Naive thymus-derived CD4-positive, alpha-beta T cell (primary cell): ENCODE data around the gene KDM7A. TPM values are rescaled to one million over a fixed set of nuclear protein-coding genes. Genes with fewer than 3 reads are reported as not detected.
A peak's percentile ranks its signal among the peaks of the same experiment; 100 is the strongest.

Source experiments
- ATAC-seq: fragments of 150-1000 bp; cut with Tn5 transposase; 2 replicates; pipeline ENCODE4 v1.10.0; 2021; ENCODE audit warnings: mild to moderate bottlenecking, moderate library complexity
- CTCF ChIA-PET: fragments of 350-600 bp; sonication (Branson Sonifier 250); formaldehyde crosslinking; loops from one replicate; lab custom pipeline; 2021; ENCODE audit warnings: antibody characterized with exemption; lab: Charles Lee
- POLR2A ChIA-PET: fragments of 350-600 bp; sonication (Branson Sonifier 250); formaldehyde crosslinking; loops from one replicate; lab custom pipeline; 2021; ENCODE audit warnings: antibody characterized with exemption, inconsistent platforms; lab: Charles Lee
- DNase-seq, 9 donors: peaks; one replicate each; pipeline versions ENCODE4 v3.0.0 to v3.0.0-alpha.2; 2020 to 2022; ENCODE audit warnings: mixed read lengths in 1 of 9
- H3K27ac ChIP-seq: one replicate; pipeline ENCODE4 v1.7.0; 2013; ENCODE audit warnings: mild to moderate bottlenecking, low read depth, low read length, moderate library complexity
- H3K27me3 ChIP-seq, 2 donors: one replicate each; pipeline ENCODE4 v1.7.0; 2013; ENCODE audit warnings: low read length in 2 of 2, mild to moderate bottlenecking in 2 of 2, moderate library complexity in 2 of 2; ENCODE audit not compliant: control insufficient read depth in 2 of 2, insufficient read depth in 2 of 2
- H3K36me3 ChIP-seq, 3 experiments: 1 replicate in 2 of 3; 2 replicates in 1 of 3; pipeline ENCODE4 v1.7.0; 2013; ENCODE audit warnings: low read length in 3 of 3, mild to moderate bottlenecking in 3 of 3, moderate library complexity in 1 of 3; ENCODE audit not compliant: insufficient read depth in 3 of 3, control insufficient read depth in 2 of 3
- H3K4me1 ChIP-seq, 2 donors: one replicate each; pipeline ENCODE4 v1.7.0; 2013; ENCODE audit warnings: low read length in 2 of 2, mild to moderate bottlenecking in 2 of 2, moderate library complexity in 1 of 2; ENCODE audit not compliant: control insufficient read depth in 2 of 2, insufficient read depth in 2 of 2
- H3K4me3 ChIP-seq: 2 replicates; pipeline ENCODE4 v1.7.0; 2013; ENCODE audit warnings: mild to moderate bottlenecking, low read length
- H3K9me3 ChIP-seq, 3 experiments: 1 replicate in 2 of 3; 2 replicates in 1 of 3; pipeline ENCODE4 v1.7.0; 2013; ENCODE audit warnings: low read length in 3 of 3; ENCODE audit not compliant: control insufficient read depth in 2 of 3
- H3K27ac Mint-ChIP-seq, 9 donors: one replicate each; pipeline ENCODE4 v1.8.0; 2020 to 2022; ENCODE audit warnings: mixed read lengths in 9 of 9, mild to moderate bottlenecking in 8 of 9, moderate library complexity in 5 of 9, inconsistent platforms in 2 of 9
- H3K27me3 Mint-ChIP-seq, 5 donors: one replicate each; pipeline ENCODE4 v1.8.0; 2021 to 2022; ENCODE audit warnings: mixed read lengths in 5 of 5, mild to moderate bottlenecking in 1 of 5
- H3K36me3 Mint-ChIP-seq, 5 donors: one replicate each; pipeline ENCODE4 v1.8.0; 2020 to 2022; ENCODE audit warnings: mixed read lengths in 5 of 5, mild to moderate bottlenecking in 3 of 5, inconsistent platforms in 1 of 5
- H3K4me1 Mint-ChIP-seq, 7 donors: one replicate each; pipeline ENCODE4 v1.8.0; 2020 to 2022; ENCODE audit warnings: mixed read lengths in 7 of 7, mild to moderate bottlenecking in 3 of 7, inconsistent platforms in 1 of 7
- H3K4me3 Mint-ChIP-seq, 10 donors: one replicate each; pipeline ENCODE4 v1.8.0; 2020 to 2022; ENCODE audit warnings: mild to moderate bottlenecking in 10 of 10, mixed read lengths in 10 of 10, moderate library complexity in 6 of 10, inconsistent platforms in 2 of 10
- H3K9me3 Mint-ChIP-seq, 11 donors: one replicate each; pipeline ENCODE4 v1.8.0; 2020 to 2022; ENCODE audit warnings: mixed read lengths in 11 of 11, mild to moderate bottlenecking in 4 of 11, inconsistent platforms in 1 of 11, moderate library complexity in 1 of 11
- intact Hi-C, 2 donors: fragments of 100-400 bp; cut with micrococcal nuclease; formaldehyde crosslinking; loops; one replicate each; pipeline ENCODE4 v1.15.1; 2023
- polyA plus RNA-seq, 2 donors: library from polyadenylated mRNA; unstranded; fragments of 300-500 nt; fragmentation: Illumina TruSeq; gene quantifications; one replicate each; pipeline ENCODE4 v1.2.3, GENCODE V29; 2021
- total RNA-seq, 6 experiments: library from RNA in 5 of 6; stranded (reverse) in 5 of 6; gene quantifications; 1 replicate in 5 of 6; 2 replicates in 1 of 6; pipeline ENCODE4 v1.2.3 and lab custom pipeline; 2021 to 2026

The KDM7A gene
- total and polyA plus RNA-seq, 7 experiments from 2014 or later: 5.4 to 62.5 (median 40.5) TPM

DNA sequence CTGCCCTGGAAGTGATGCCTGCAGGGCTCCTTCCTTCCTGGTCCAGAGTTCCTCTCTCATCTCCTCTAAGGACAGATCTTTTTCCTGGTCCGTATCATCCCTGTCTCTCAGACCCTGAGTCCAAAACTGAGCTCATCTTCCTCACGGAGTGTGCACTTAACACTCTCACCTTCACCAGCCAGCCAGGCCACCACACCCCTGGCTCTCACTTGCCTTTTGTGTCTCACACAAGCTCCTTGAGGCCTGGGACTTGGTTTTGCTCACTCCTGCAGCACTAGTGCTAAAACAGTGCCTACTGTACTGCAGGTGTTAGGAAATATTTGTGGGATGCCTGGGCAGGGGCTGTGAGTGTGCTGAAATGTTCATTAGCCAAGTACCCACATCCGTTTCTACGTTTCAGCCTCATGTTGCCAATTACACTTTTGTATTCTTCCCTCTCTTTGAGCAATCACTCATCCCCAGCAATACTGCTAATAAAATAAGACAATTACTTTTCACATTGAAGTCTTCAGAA lies 92.6 kb downstream of the KDM7A start:
- ChIA-PET POLR2A (interaction anchor here (0.6 kb wide), 2 partner anchors 56 to 525 kb away, joined by 3 read pairs; no protein-coding TSS in a partner anchor), CTCF (no interaction called here)
- no peaks in the 10 kb centered on the region for H3K9me3 ChIP-seq
- H3K4me3 ChIP-seq: no peak overlapping the region
- H3K4me3 Mint-ChIP-seq: peak overlapping the region in 2 of 10 donors; percentile 23 to 34
- peak overlapping the region in 8 of 9 donors; percentile 3 to 95 (median 72) for H3K27ac Mint-ChIP-seq
- DNase-seq (no peak), ATAC-seq (peak; percentile 51)
- peaks cover 0 to 16% of the 10 kb centered on the region in 2 donors for H3K4me1 ChIP-seq
- H3K36me3 Mint-ChIP-seq: peaks cover 0 to 4% (median 3%) of the 10 kb centered on the region in 5 donors
- no peaks in the 10 kb centered on the region for H3K27me3 ChIP-seq
- H3K9me3 Mint-ChIP-seq: peaks cover 0 to 2% (median 0%) of the 10 kb centered on the region in 11 donors
- H3K27ac ChIP-seq: no peak overlapping the region
- H3K36me3 ChIP-seq: peaks cover 0 to 3% (median 0%) of the 10 kb centered on the region in 3 experiments
- intact Hi-C loops: loop anchor here in 1 of 2 donors (2.0 kb wide), 1 partner anchor 21 kb away; the partner anchor contains the start of gene PARP12
- peaks cover 23 to 54% (median 31%) of the 10 kb centered on the region in 7 donors for H3K4me1 Mint-ChIP-seq
- no peaks in the 10 kb centered on the region for H3K27me3 Mint-ChIP-seq

DNA sequence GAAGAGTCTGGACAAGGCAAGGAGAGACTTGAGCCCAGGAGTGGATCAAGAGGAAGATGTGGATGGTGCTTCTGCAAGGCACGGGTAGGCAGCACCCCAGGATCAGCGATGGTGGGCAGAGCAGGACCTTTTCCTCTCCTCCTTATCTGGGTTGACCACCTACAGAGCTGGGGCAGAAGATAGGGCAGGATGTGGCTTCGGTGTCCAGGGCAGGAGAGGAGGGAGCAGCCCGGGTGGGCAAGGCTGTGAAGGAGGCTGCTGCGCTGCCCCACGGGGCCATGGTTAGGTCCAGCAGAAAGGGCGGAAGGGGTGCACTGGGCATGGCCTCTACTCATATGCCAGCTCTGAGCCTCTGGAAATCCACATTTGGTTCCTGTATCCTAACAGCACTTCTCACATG lies 94.0 kb downstream of the KDM7A start:
- H3K27me3 Mint-ChIP-seq: no peaks in the 10 kb centered on the region
- intact Hi-C loops: loop anchor here in 1 of 2 donors (2.0 kb wide), 1 partner anchor 20 kb away; the partner anchor contains the start of gene PARP12
- H3K27ac Mint-ChIP-seq: peak overlapping the region in 8 of 9 donors; percentile 25 to 85 (median 66)
- ChIA-PET CTCF (no interaction called here), POLR2A (interaction anchor here (0.6 to 1.0 kb wide), 2 partner anchors 8 to 20 kb away, joined by 3 to 6 read pairs; partner anchors contain the start of gene PARP12)
- H3K36me3 ChIP-seq: no peaks in the 10 kb centered on the region
- no peak overlapping the region for H3K4me3 Mint-ChIP-seq
- H3K4me3 ChIP-seq: no peak overlapping the region
- ATAC-seq: peak; percentile 40
- no peaks in the 10 kb centered on the region for H3K9me3 ChIP-seq
- no peak overlapping the region for H3K27ac ChIP-seq
- H3K4me1 ChIP-seq: peaks cover 0 to 16% of the 10 kb centered on the region in 2 donors
- H3K27me3 ChIP-seq: no peaks in the 10 kb centered on the region
- DNase-seq: no peak
- peaks cover 0 to 2% (median 0%) of the 10 kb centered on the region in 5 donors for H3K36me3 Mint-ChIP-seq
- H3K4me1 Mint-ChIP-seq: peaks cover 22 to 48% (median 32%) of the 10 kb centered on the region in 7 donors
- peaks cover 0 to 2% (median 0%) of the 10 kb centered on the region in 11 donors for H3K9me3 Mint-ChIP-seq

DNA sequence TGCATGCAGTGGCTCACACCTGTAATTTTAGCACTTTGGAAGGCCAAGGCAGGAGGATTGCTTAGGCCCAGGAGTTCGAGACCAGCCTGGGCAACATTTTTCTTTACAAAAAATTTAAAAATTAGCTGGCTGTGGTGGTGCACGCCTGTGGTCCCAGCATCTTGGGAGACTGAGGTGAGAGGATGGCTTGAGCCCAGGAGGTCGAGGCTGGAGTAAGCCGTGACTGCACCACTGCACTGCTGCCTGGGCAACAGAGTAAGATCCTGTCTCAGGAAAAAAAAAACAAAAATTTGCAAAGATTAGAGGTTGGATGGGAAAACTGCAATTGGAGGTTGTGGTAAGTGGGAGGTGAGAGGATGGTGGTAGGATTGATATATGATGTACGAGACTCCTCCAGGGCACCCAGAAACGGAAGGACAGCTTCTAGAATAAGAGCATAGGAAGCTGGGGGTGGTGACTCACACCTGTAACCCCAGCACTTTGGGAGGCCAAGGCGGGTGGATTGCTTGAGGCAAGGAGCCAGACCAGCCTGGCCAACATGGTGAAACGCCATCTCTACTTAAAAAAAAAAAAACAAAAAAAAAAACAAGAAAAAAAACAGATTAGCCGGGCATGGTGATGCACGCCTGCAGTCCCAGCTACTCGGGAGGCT lies 94.9 kb downstream of the KDM7A start:
- intact Hi-C loops: loop anchor here in 1 of 2 donors (2.0 kb wide), 1 partner anchor 19 kb away; the partner anchor contains the start of gene PARP12
- ATAC-seq: no peak
- H3K9me3 Mint-ChIP-seq: peaks cover 0 to 2% (median 0%) of the 10 kb centered on the region in 11 donors
- peaks cover 0 to 16% of the 10 kb centered on the region in 2 donors for H3K4me1 ChIP-seq
- H3K4me1 Mint-ChIP-seq: peaks cover 20 to 41% (median 32%) of the 10 kb centered on the region in 7 donors
- no peaks in the 10 kb centered on the region for H3K9me3 ChIP-seq
- H3K27ac ChIP-seq: no peak overlapping the region
- H3K27ac Mint-ChIP-seq: peak overlapping the region in 7 of 9 donors; percentile 25 to 83 (median 69)
- no peaks in the 10 kb centered on the region for H3K27me3 ChIP-seq
- H3K4me3 Mint-ChIP-seq: no peak overlapping the region
- H3K27me3 Mint-ChIP-seq: no peaks in the 10 kb centered on the region
- no peak for DNase-seq
- no peak overlapping the region for H3K4me3 ChIP-seq
- CTCF ChIA-PET: no interaction called here
- H3K36me3 Mint-ChIP-seq: no peaks in the 10 kb centered on the region
- no peaks in the 10 kb centered on the region for H3K36me3 ChIP-seq
- POLR2A ChIA-PET: interaction anchor here (0.7 kb wide), 1 partner anchor 148 kb away, joined by 3 read pairs; no protein-coding TSS in a partner anchor

DNA sequence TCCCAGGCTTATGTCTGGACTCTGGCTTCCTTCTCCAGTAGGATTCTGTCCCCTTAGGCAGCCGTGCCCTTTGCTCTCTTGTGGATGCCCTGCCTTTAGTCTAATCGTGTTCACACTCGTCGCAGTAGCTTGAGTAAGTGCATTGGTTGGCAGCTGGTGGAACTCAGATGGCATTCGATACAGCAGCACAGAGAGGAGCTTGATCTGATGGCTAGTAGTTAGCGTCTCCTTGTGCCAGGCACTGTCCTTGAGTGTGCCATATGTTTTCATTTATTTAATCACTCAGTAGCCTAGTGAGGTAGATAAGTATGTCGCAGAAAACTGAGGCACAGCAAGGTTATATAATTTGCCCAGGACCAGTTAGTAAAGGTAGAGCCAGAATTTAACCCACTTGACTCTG lies 95.9 kb downstream of the KDM7A start:
- DNase-seq: no peak
- Histone ChIP-seq H3K27me3 (no peaks in the 10 kb centered on the region), H3K4me3 (no peak overlapping the region), H3K27ac (no peak overlapping the region), H3K36me3 (no peaks in the 10 kb centered on the region), H3K4me1 (peaks cover 0 to 16% of the 10 kb centered on the region in 2 donors), H3K9me3 (no peaks in the 10 kb centered on the region)
- Mint-ChIP-seq H3K4me1 (peaks cover 16 to 34% (median 29%) of the 10 kb centered on the region in 7 donors), H3K36me3 (no peaks in the 10 kb centered on the region), H3K4me3 (no peak overlapping the region), H3K27ac (peak overlapping the region in 3 of 9 donors; percentile 5 to 86 (median 25)), H3K27me3 (no peaks in the 10 kb centered on the region), H3K9me3 (peaks cover 0 to 2% (median 0%) of the 10 kb centered on the region in 11 donors)
- no peak for ATAC-seq
- intact Hi-C loops: no loop called here
- CTCF ChIA-PET: no interaction called here
- POLR2A ChIA-PET: no interaction called here

DNA sequence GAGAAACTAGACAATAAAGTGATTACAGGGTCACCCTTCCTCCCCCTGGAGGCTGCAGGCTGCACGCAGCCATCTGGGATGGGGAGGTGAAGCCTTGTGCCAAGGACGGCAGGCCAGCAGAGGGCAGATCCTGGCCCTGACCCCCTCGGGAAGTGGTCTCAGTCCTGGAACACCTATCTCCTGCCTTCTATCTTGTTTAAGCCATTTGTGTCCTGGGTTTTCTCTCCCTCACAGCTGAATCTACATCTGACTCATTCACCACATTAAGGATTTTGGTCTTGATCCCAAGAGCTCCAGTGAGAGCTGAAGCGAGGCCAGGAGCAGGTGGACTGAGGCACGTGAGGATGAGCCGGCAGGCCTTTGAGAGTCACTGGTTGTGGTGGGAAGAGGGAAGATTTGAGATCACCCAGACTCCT lies 97.7 kb downstream of the KDM7A start:
- H3K27me3 Mint-ChIP-seq: peaks cover 0 to 2% (median 0%) of the 10 kb centered on the region in 5 donors
- no peak overlapping the region for H3K27ac ChIP-seq
- CTCF ChIA-PET: interaction anchor here (1.5 kb wide), 1 partner anchor 9 kb away, joined by 4 read pairs; no protein-coding TSS in a partner anchor
- peaks cover 7 to 19% (median 13%) of the 10 kb centered on the region in 7 donors for H3K4me1 Mint-ChIP-seq
- POLR2A ChIA-PET: interaction anchor here (0.8 kb wide), 1 partner anchor 12 kb away, joined by 3 read pairs; no protein-coding TSS in a partner anchor
- no peak for DNase-seq
- H3K36me3 ChIP-seq: no peaks in the 10 kb centered on the region
- no peak overlapping the region for H3K4me3 Mint-ChIP-seq
- H3K9me3 Mint-ChIP-seq: peaks cover 0 to 2% (median 0%) of the 10 kb centered on the region in 11 donors
- no peaks in the 10 kb centered on the region for H3K27me3 ChIP-seq
- peak overlapping the region in 2 of 9 donors; percentile 25 to 77 for H3K27ac Mint-ChIP-seq
- no peak overlapping the region for H3K4me3 ChIP-seq
- intact Hi-C loops: loop anchor here in 1 of 2 donors (2.0 kb wide), 1 partner anchor 14 kb away; no protein-coding TSS in a partner anchor
- H3K4me1 ChIP-seq: peaks cover 0 to 5% of the 10 kb centered on the region in 2 donors
- no peaks in the 10 kb centered on the region for H3K36me3 Mint-ChIP-seq
- no peaks in the 10 kb centered on the region for H3K9me3 ChIP-seq
- peak; percentile 40 for ATAC-seq

DNA sequence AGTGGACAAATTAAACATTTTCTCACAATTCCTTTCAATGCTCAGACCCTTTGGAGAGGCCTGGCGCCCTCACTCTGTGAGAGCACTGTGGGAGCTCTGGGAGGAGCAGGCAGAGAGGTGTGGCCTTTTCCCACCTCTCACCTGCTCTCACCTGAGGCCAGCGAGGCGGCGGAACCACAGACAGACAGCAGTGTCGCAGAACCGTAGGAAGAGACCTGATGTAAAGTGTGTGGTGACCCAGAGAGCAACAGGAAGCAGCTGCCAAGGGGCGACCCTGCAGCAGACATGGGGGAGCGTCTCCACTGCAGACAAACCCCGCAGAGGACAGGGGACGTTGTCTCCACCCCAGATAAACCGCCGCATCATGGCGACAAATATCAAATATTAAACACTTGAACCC lies 98.4 kb downstream of the KDM7A start:
- Mint-ChIP-seq H3K27ac (peak overlapping the region in 5 of 9 donors; percentile 17 to 60 (median 53)), H3K4me3 (peak overlapping the region in 6 of 10 donors; percentile 23 to 69 (median 44)), H3K36me3 (no peaks in the 10 kb centered on the region), H3K4me1 (peaks cover 3 to 12% (median 5%) of the 10 kb centered on the region in 7 donors), H3K27me3 (peaks cover 0 to 6% (median 0%) of the 10 kb centered on the region in 5 donors), H3K9me3 (peaks cover 0 to 2% (median 0%) of the 10 kb centered on the region in 11 donors)
- ATAC-seq (no peak), DNase-seq (no peak)
- no peak overlapping the region for H3K4me3 ChIP-seq
- no peaks in the 10 kb centered on the region for H3K36me3 ChIP-seq
- H3K4me1 ChIP-seq: no peaks in the 10 kb centered on the region
- intact Hi-C loops: loop anchor here in 1 of 2 donors (2.0 kb wide), 1 partner anchor 14 kb away; no protein-coding TSS in a partner anchor
- no peak overlapping the region for H3K27ac ChIP-seq
- CTCF ChIA-PET: interaction anchor here (0.9 to 1.5 kb wide), 2 partner anchors 10 to 14 kb away, joined by 4 to 5 read pairs; no protein-coding TSS in a partner anchor
- no peaks in the 10 kb centered on the region for H3K9me3 ChIP-seq
- H3K27me3 ChIP-seq: no peaks in the 10 kb centered on the region
- POLR2A ChIA-PET: interaction anchor here (0.7 kb wide), 1 partner anchor 11 kb away, joined by 3 read pairs; no protein-coding TSS in a partner anchor
